K562 (cell line): Measurements from ENCODE around the gene OR6K2. TPM values are rescaled to one million over a fixed set of nuclear protein-coding genes. Genes with fewer than 3 reads are reported as not detected.

Experiments
- ATAC-seq: fragments of 200-7000 bp; cut with Tn5 transposase; 3 replicates; pipeline ENCODE4 v1.9.1; 2020; ENCODE audit warnings: moderate library complexity
- BruUV-seq: library from RNA; stranded (reverse); fragments of 400-500 nt; replicated peaks from 2 replicates; lab custom pipeline; 2021; lab: Mats Ljungman, UMichigan
- CTCF ChIA-PET: fragments of 300-600 bp; formaldehyde crosslinking; extraction: SDS; loops from one replicate; lab custom pipeline; 2021; ENCODE audit warnings: low intra/inter-chr PET ratio; lab: Yijun Ruan, JAX
- POLR2A ChIA-PET: fragments of 300-600, 350-650 bp; sonication (Branson Sonifier 250); formaldehyde crosslinking; extraction: SDS; loops from one replicate; lab custom pipeline; 2021; ENCODE audit warnings: antibody characterized with exemption, inconsistent platforms; lab: Yijun Ruan, JAX
- DNase-seq, 4 experiments: peaks; one replicate each; pipeline versions ENCODE4 v3.0.0 to v3.0.0-alpha.2; 2011 to 2018; ENCODE audit warnings: low spot score in 3 of 4, mixed read lengths in 3 of 4; ENCODE audit errors: extremely low read depth in 1 of 4
- FAIRE-seq: peaks from 2 replicates; lab custom pipeline; 2011; peaks lifted over from hg19 to GRCh38; lab: Jason Lieb, UNC
- H2AFZ ChIP-seq: 2 replicates; pipeline ENCODE4 v1.6.0; 2011; ENCODE audit warnings: low read depth, low read length, control low read depth, inconsistent platforms
- H3K27ac ChIP-seq: fragments of 200-600 bp; 3 replicates; pipeline ENCODE4 v1.8.0; 2011; ENCODE audit warnings: low read depth, mild to moderate bottlenecking, control low read depth, inconsistent platforms, low read length, moderate library complexity, mixed read lengths; ENCODE audit errors: extremely low read depth
- H3K27me3 ChIP-seq, 2 experiments: fragments of 300-600 bp in 1 of 2; 2 replicates in 1 of 2; 3 replicates in 1 of 2; pipeline versions ENCODE4 v1.6.0 to v1.8.0; 2011; ENCODE audit warnings: inconsistent platforms in 2 of 2, low read length in 2 of 2, mild to moderate bottlenecking in 1 of 2, mixed read lengths in 1 of 2, moderate library complexity in 1 of 2; ENCODE audit not compliant: control insufficient read depth in 2 of 2, insufficient read depth in 2 of 2
- H3K36me3 ChIP-seq: fragments of 300-600 bp; 3 replicates; pipeline ENCODE4 v1.8.0; 2011; ENCODE audit warnings: mild to moderate bottlenecking, low read length, inconsistent platforms; ENCODE audit not compliant: control insufficient read depth, insufficient read depth
- H3K4me1 ChIP-seq, 2 experiments: fragments of 200-600 bp in 1 of 2; replicated peaks in 1 of 2; 2 replicates in 1 of 2; 3 replicates in 1 of 2; pipeline versions ENCODE4 v1.5.1 to v1.8.0; 2011; ENCODE audit warnings: inconsistent platforms in 2 of 2, low read length in 2 of 2, mild to moderate bottlenecking in 1 of 2, mixed read lengths in 1 of 2, moderate library complexity in 1 of 2; ENCODE audit not compliant: control insufficient read depth in 2 of 2, insufficient read depth in 2 of 2
- H3K4me2 ChIP-seq: 2 replicates; pipeline ENCODE4 v1.6.1; 2011; ENCODE audit warnings: low read length, control low read depth, inconsistent platforms, mixed read lengths; ENCODE audit not compliant: insufficient read depth
- H3K4me3 ChIP-seq: fragments of 200-600 bp; sonication (generic), shearing (Covaris generic); 2 replicates; pipeline ENCODE4 v1.5.1; 2016; ENCODE audit warnings: control low read depth, inconsistent platforms
- H3K79me2 ChIP-seq: fragments of 200-600 bp; 3 replicates; pipeline ENCODE4 v1.8.0; 2011; ENCODE audit warnings: low read length, inconsistent platforms; ENCODE audit not compliant: control insufficient read depth, insufficient read depth
- H3K9ac ChIP-seq, 2 experiments: 2 replicates each; pipeline versions ENCODE4 v1.6.0 to v1.6.1; 2011; ENCODE audit warnings: low read depth in 2 of 2, low read length in 2 of 2, control low read depth in 1 of 2, inconsistent platforms in 1 of 2, mild to moderate bottlenecking in 1 of 2, mixed read lengths in 1 of 2; ENCODE audit not compliant: insufficient read depth in 1 of 2
- H3K9me1 ChIP-seq: one replicate; pipeline ENCODE4 v1.6.0; 2011; ENCODE audit warnings: inconsistent platforms, mild to moderate bottlenecking, low read length, moderate library complexity; ENCODE audit not compliant: control insufficient read depth, insufficient read depth
- H3K9me3 ChIP-seq: replicated peaks from 2 replicates; pipeline ENCODE4 v1.5.1; 2011; ENCODE audit warnings: low read depth, low read length, inconsistent platforms; ENCODE audit not compliant: control insufficient read depth, insufficient read depth
- H4K20me1 ChIP-seq: replicated peaks from 2 replicates; pipeline ENCODE4 v1.6.1; 2011; ENCODE audit warnings: low read length, inconsistent platforms, mixed read lengths; ENCODE audit not compliant: control insufficient read depth, insufficient read depth
- CREBBP ChIP-seq: IDR thresholded peaks from one replicate; pipeline ENCODE4 v1.6.1; 2012; ENCODE audit warnings: low read depth, mild to moderate bottlenecking, control low read depth, inconsistent platforms, low read length
- CXXC5 ChIP-seq: fragments of 250-450 bp; sonication (Bioruptor Pico); IDR thresholded peaks from 2 replicates; pipeline ENCODE4 v1.8.0; 2022; ENCODE audit warnings: inconsistent platforms, mild to moderate bottlenecking, moderate library complexity
- DACH1 ChIP-seq: fragments of 450-650 bp; IDR thresholded peaks from 2 replicates; pipeline ENCODE4 v1.6.1; 2018; ENCODE audit not compliant: partially characterized antibody
- NFIC ChIP-seq: fragments of 450-650 bp; IDR thresholded peaks from 2 replicates; pipeline ENCODE4 v1.6.1; 2017; ENCODE audit warnings: mild to moderate bottlenecking, inconsistent platforms
- NFIX ChIP-seq: fragments of 250-450 bp; sonication (Bioruptor Pico); IDR thresholded peaks from 2 replicates; pipeline ENCODE4 v1.4.0; 2020; ENCODE audit warnings: low read depth, mild to moderate bottlenecking, moderate library complexity
- RBM39 ChIP-seq: fragments of 200-400 bp; formaldehyde crosslinking; optimal IDR thresholded peaks from 2 replicates; pipeline ENCODE3; 2018; ENCODE audit warnings: low read depth, low read length
- ZNF212 ChIP-seq: fragments of 450-650 bp; formaldehyde crosslinking; IDR thresholded peaks from 2 replicates; pipeline ENCODE4 v1.4.0; 2020; ENCODE audit warnings: mild to moderate bottlenecking
- WGBS: fragments of 100-300 bp; shearing (Covaris generic); methylation state at CpG from one replicate; pipeline ENCODE4 v1.1.6; 2016; ENCODE audit warnings: low coverage, mixed read lengths; ENCODE audit not compliant: insufficient coverage; ENCODE audit errors: missing lambda C conversion rate; 5-methylcytosine and 5-hydroxymethylcytosine counted together
- in situ Hi-C: fragments of 300-500 bp; cut with MboI; formaldehyde crosslinking; loops from 4 replicates; pipeline ENCODE4 v1.15.0; 2018; ENCODE audit warnings: inconsistent platforms, mixed read lengths
- intact Hi-C: fragments of 100-400 bp; cut with micrococcal nuclease; formaldehyde crosslinking; loops from 2 replicates; pipeline ENCODE4 v1.14.2; 2022
- polyA plus RNA-seq, 8 experiments: library from polyadenylated mRNA; depleted of rRNA in 4 of 8; stranded (reverse) in 5 of 8; unstranded in 3 of 8; fragments of >200 nt; fragmentation: Nextera tagmentation in 2 of 8; fragmentation: Illumina TruSeq in 1 of 8; extraction: Ambion mirVana in 2 of 8; extraction: Trizol in 1 of 8; gene quantifications; 2 replicates each; pipeline versions ENCODE4 v1.2.1 to v1.2.3, GENCODE V29; 2011 to 2014; ENCODE audit warnings: inconsistent platforms in 1 of 8, missing spikeins in 1 of 8
- total RNA-seq, 7 experiments: library from RNA; depleted of rRNA in 6 of 7; stranded (reverse); fragments of >200 nt in 6 of 7; fragmentation: Illumina TruSeq in 2 of 7; extraction: Trizol in 2 of 7; gene quantifications; 2 replicates each; pipeline versions ENCODE4 v1.2.1 to v1.2.3, GENCODE V29; 2011 to 2021; ENCODE audit warnings: low replicate concordance in 1 of 7
- TF ChIP-seq, protein P1 (sequence below): fragments of 200-800 bp; sonication (Bioruptor generic); IDR thresholded peaks from 2 replicates; pipeline ENCODE4 v1.6.1; 2016; ENCODE audit warnings: missing genetic modification characterization, missing compliant biosample characterization

The OR6K2 gene
- total and polyA plus RNA-seq, 9 of the 15 experiments (the other 6 are each of a cell fraction or from before 2014, with no cell fraction given) = not detected

DNA sequence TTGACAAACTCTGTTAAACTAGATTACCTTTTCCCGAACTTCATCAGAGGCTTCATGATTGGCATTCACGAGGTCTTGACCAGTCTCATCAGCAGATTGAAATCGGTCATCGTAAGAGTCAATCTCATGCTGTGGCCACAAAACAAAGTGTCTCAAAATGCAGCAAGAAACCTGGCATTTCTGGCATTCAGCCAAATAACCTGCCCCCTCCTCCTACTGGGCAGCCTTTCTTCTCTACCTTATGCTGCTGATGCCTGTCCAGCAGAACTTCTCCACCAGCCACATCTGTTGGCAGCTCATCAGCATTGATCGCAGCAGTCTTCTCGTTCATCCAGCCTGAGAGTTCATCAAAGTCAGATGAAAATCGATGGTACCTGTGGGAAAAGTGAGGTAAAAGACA is 26.1 kb downstream of the OR6K2 start:
- H4K20me1 ChIP-seq = no peaks in the 10 kb centered on the region
- POLR2A ChIA-PET = no interaction called here
- no peak overlapping the region for H3K27ac ChIP-seq
- in situ Hi-C loops (no loop called here), intact Hi-C loops (no loop called here)
- no peak overlapping the region for H3K9ac ChIP-seq
- H3K9me3 ChIP-seq = no peaks in the 10 kb centered on the region
- H3K9me1 ChIP-seq = no peaks in the 10 kb centered on the region
- FAIRE-seq = no peak
- no peak for ATAC-seq
- no peaks in the 10 kb centered on the region for H3K27me3 ChIP-seq
- no peak for DNase-seq
- no peak overlapping the region for H3K4me2 ChIP-seq
- H3K36me3 ChIP-seq = peaks cover 98% of the 10 kb centered on the region
- H3K4me3 ChIP-seq = no peak overlapping the region
- no peaks in the 10 kb centered on the region for H3K79me2 ChIP-seq
- no TSS peak for BruUV-seq
- no peak overlapping the region for H2AFZ ChIP-seq
- CTCF ChIA-PET = no interaction called here
- no peaks in the 10 kb centered on the region; a peak in 1 of 5 replicates for H3K4me1 ChIP-seq
- 95% methylated on average over 7 of the region's 7 CpGs for WGBS
- peak; percentile 95 for TF ChIP-seq NFIC
- peak; percentile 82 for TF ChIP-seq NFIX (CRISPR knock-in tag)
- TF ChIP-seq CXXC5 (CRISPR knock-in tag) = no peak
- TF ChIP-seq, all 486 proteins: peak for 2

DNA sequence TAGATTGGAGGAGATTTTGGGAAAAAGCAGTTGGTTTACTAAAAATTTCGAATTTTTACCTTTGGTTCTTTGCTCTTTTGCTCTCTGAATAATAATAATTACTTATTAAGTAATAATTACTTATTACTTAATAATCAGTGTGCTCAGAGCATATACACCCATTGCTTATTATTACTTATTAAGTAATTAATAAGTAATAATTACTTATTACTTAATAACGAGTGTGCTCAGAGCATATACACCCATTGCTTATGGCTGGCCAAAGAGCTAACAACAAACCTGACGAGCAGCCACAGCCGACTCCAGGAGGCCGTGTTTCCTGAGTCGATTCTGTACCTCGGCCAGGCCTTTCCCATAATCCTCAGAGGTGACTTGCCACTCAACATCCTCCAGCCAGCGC is 34.4 kb downstream of the OR6K2 start:
- in situ Hi-C loops = loop anchor here (10.0 kb wide), 1 partner anchor 339 kb away; the partner anchor contains the start of gene IFI16
- Histone ChIP-seq H3K9me1 (no peaks in the 10 kb centered on the region), H3K4me1 (no peaks in the 10 kb centered on the region), H3K27me3 (no peaks in the 10 kb centered on the region), H3K79me2 (no peaks in the 10 kb centered on the region), H2AFZ (no peak overlapping the region), H3K9ac (no peak overlapping the region), H3K9me3 (no peaks in the 10 kb centered on the region), H3K4me3 (no peak overlapping the region), H3K36me3 (peaks cover 96% of the 10 kb centered on the region), H3K27ac (no peak overlapping the region), H3K4me2 (no peak overlapping the region), H4K20me1 (no peaks in the 10 kb centered on the region)
- intact Hi-C loops = no loop called here
- FAIRE-seq (no peak), ATAC-seq (no peak), DNase-seq (no peak)
- no TSS peak for BruUV-seq
- CTCF ChIA-PET = no interaction called here
- POLR2A ChIA-PET = interaction anchor here (1.0 kb wide), 1 partner anchor 26 kb away, joined by 3 read pairs; no protein-coding TSS in a partner anchor
- WGBS = 97% methylated on average over 8 of the region's 8 CpGs
- TF ChIP-seq RBM39 (no peak), CREBBP (no peak), DACH1 (peak; percentile 95), ZNF212 (CRISPR knock-in tag) (no peak)
- TF ChIP-seq, protein P1, sequence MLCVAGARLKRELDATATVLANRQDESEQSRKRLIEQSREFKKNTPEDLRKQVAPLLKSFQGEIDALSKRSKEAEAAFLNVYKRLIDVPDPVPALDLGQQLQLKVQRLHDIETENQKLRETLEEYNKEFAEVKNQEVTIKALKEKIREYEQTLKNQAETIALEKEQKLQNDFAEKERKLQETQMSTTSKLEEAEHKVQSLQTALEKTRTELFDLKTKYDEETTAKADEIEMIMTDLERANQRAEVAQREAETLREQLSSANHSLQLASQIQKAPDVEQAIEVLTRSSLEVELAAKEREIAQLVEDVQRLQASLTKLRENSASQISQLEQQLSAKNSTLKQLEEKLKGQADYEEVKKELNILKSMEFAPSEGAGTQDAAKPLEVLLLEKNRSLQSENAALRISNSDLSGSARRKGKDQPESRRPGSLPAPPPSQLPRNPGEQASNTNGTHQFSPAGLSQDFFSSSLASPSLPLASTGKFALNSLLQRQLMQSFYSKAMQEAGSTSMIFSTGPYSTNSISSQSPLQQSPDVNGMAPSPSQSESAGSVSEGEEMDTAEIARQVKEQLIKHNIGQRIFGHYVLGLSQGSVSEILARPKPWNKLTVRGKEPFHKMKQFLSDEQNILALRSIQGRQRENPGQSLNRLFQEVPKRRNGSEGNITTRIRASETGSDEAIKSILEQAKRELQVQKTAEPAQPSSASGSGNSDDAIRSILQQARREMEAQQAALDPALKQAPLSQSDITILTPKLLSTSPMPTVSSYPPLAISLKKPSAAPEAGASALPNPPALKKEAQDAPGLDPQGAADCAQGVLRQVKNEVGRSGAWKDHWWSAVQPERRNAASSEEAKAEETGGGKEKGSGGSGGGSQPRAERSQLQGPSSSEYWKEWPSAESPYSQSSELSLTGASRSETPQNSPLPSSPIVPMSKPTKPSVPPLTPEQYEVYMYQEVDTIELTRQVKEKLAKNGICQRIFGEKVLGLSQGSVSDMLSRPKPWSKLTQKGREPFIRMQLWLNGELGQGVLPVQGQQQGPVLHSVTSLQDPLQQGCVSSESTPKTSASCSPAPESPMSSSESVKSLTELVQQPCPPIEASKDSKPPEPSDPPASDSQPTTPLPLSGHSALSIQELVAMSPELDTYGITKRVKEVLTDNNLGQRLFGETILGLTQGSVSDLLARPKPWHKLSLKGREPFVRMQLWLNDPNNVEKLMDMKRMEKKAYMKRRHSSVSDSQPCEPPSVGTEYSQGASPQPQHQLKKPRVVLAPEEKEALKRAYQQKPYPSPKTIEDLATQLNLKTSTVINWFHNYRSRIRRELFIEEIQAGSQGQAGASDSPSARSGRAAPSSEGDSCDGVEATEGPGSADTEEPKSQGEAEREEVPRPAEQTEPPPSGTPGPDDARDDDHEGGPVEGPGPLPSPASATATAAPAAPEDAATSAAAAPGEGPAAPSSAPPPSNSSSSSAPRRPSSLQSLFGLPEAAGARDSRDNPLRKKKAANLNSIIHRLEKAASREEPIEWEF (CRISPR knock-in tag) = no peak
